DOHH2 (cell line): Measurements from ENCODE around the gene LMTK2.

ENCODE experiments used
- H3F3A ChIP-seq: fragments of 200-600 bp; sonication (generic), shearing (Covaris generic); 2 replicates; pipeline ENCODE4 v1.6.0; 2016; ENCODE audit warnings: antibody characterized with exemption, mild to moderate bottlenecking; ENCODE audit not compliant: control insufficient read depth, insufficient read depth
- H3K27ac ChIP-seq: fragments of 200-600 bp; sonication (generic); 2 replicates; pipeline ENCODE4 v1.5.1; 2014; ENCODE audit warnings: low read depth, mild to moderate bottlenecking, low read length, moderate library complexity
- H3K27me3 ChIP-seq: fragments of 200-600 bp; sonication (generic); 2 replicates; pipeline ENCODE4 v1.6.1; 2014; ENCODE audit warnings: mild to moderate bottlenecking, low read length, mixed read lengths; ENCODE audit not compliant: control insufficient read depth
- H3K36me3 ChIP-seq: fragments of 200-600 bp; sonication (generic); 2 replicates; pipeline ENCODE4 v1.6.1; 2014; ENCODE audit warnings: mild to moderate bottlenecking, low read length, moderate library complexity, mixed read lengths; ENCODE audit not compliant: control insufficient read depth
- H3K4me1 ChIP-seq: fragments of 200-600 bp; sonication (generic); 2 replicates; pipeline ENCODE4 v1.6.1; 2014; ENCODE audit warnings: mild to moderate bottlenecking, low read length, mixed read lengths; ENCODE audit not compliant: control insufficient read depth
- H3K4me2 ChIP-seq: fragments of 200-600 bp; sonication (generic); 2 replicates; pipeline ENCODE4 v1.6.0; 2014; ENCODE audit warnings: mild to moderate bottlenecking, low read length, moderate library complexity
- H3K4me3 ChIP-seq: fragments of 200-600 bp; sonication (generic); 2 replicates; pipeline ENCODE4 v1.5.1; 2014; ENCODE audit warnings: mild to moderate bottlenecking, low read length, mixed read lengths
- H3K79me2 ChIP-seq: fragments of 200-600 bp; sonication (generic); 2 replicates; pipeline ENCODE4 v1.6.1; 2014; ENCODE audit warnings: mild to moderate bottlenecking, low read length, mixed read lengths; ENCODE audit not compliant: control insufficient read depth
- H3K9me2 ChIP-seq: fragments of 200-600 bp; sonication (generic); replicated peaks from 2 replicates; pipeline ENCODE4 v1.6.1; 2014; ENCODE audit warnings: mild to moderate bottlenecking, low read length, mixed read lengths; ENCODE audit not compliant: control insufficient read depth
- H3K9me3 ChIP-seq: fragments of 200-600 bp; sonication (generic); 2 replicates; pipeline ENCODE4 v1.6.1; 2014; ENCODE audit warnings: antibody characterized with exemption, low read length, mixed read lengths; ENCODE audit not compliant: control insufficient read depth, insufficient read depth
- H4K20me1 ChIP-seq: fragments of 200-600 bp; sonication (generic); 2 replicates; pipeline ENCODE4 v1.6.0; 2014; ENCODE audit warnings: low read depth, mild to moderate bottlenecking, antibody characterized with exemption, low read length, moderate library complexity; ENCODE audit not compliant: control insufficient read depth, insufficient read depth
- CTCF ChIP-seq: fragments of 200-600 bp; sonication (generic); IDR thresholded peaks from one replicate; pipeline ENCODE4 v1.5.1; 2014; ENCODE audit warnings: antibody characterized with exemption, mild to moderate bottlenecking, low read depth, low read length; ENCODE audit not compliant: poor library complexity, severe bottlenecking
- EZH2phosphoT487 ChIP-seq: fragments of 200-600 bp; sonication (generic); IDR thresholded peaks from 2 replicates; pipeline ENCODE4 v1.6.1; 2017; ENCODE audit warnings: borderline replicate concordance, mild to moderate bottlenecking, antibody characterized with exemption, low read length, moderate library complexity, mixed read lengths

Gene LMTK2

GRCh38 chr7:98232263-98232585 lies 125.6 kb downstream of the LMTK2 start:
- Histone ChIP-seq H3K4me1 (no peaks in the 10 kb centered on the region), H3K9me2 (no peaks in the 10 kb centered on the region), H3K36me3 (no peaks in the 10 kb centered on the region), H3K4me3 (no peak overlapping the region), H3K9me3 (no peaks in the 10 kb centered on the region), H4K20me1 (0 out of 2 replicates have a peak, but pooled peaks cover 4% of the 10 kb centered on the region), H3K27ac (no peak overlapping the region), H3K27me3 (no peaks in the 10 kb centered on the region), H3K79me2 (no peaks in the 10 kb centered on the region), H3F3A (0 out of 2 replicates have a peak, but pooled peaks cover 4% of the 10 kb centered on the region), H3K4me2 (no peak overlapping the region)
- TF ChIP-seq EZH2phosphoT487 (no peak), CTCF (no peak)

- Histone ChIP-seq H3K9me3 (no peaks in the 10 kb centered on the region), H4K20me1 (0 out of 2 replicates have a peak, but pooled peaks cover 4% of the 10 kb centered on the region), H3K36me3 (no peaks in the 10 kb centered on the region), H3K4me3 (no peak overlapping the region), H3K79me2 (no peaks in the 10 kb centered on the region), H3K4me1 (no peaks in the 10 kb centered on the region), H3K27me3 (no peaks in the 10 kb centered on the region), H3K27ac (no peak overlapping the region), H3K9me2 (no peaks in the 10 kb centered on the region), H3F3A (0 out of 2 replicates have a peak, but pooled peaks cover 4% of the 10 kb centered on the region), H3K4me2 (no peak overlapping the region)
- TF ChIP-seq EZH2phosphoT487, result no peak
- TF ChIP-seq CTCF, result no peak
Measured at GRCh38 chr7:98232799-98233198, 126.1 kb downstream of the LMTK2 start.

- H3K4me1 ChIP-seq, result no peaks in the 10 kb centered on the region
- no peak for TF ChIP-seq CTCF
- no peak for TF ChIP-seq EZH2phosphoT487
- H3K9me3 ChIP-seq, result no peaks in the 10 kb centered on the region
- H3K9me2 ChIP-seq, result no peaks in the 10 kb centered on the region
- H3K79me2 ChIP-seq, result no peaks in the 10 kb centered on the region
- no peak overlapping the region for H3K4me2 ChIP-seq
- 0 out of 2 replicates have a peak, but pooled peaks cover 4% of the 10 kb centered on the region for H3F3A ChIP-seq
- H3K4me3 ChIP-seq, result no peak overlapping the region
- no peaks in the 10 kb centered on the region for H3K27me3 ChIP-seq
- peaks cover 8% of the 10 kb centered on the region; the same call in 1 of the 2 replicates for H4K20me1 ChIP-seq
- H3K27ac ChIP-seq, result no peak overlapping the region
- no peaks in the 10 kb centered on the region for H3K36me3 ChIP-seq
Measured at GRCh38 chr7:98233219-98234070, 126.8 kb downstream of the LMTK2 start.
